A673 (cell line): Measurements from ENCODE around the gene SWT1.

Experiments
- CTCF ChIP-seq: fragments of 300-800, 200-600 bp; sonication (generic); conservative IDR thresholded peaks from 2 replicates; pipeline ENCODE4 v1.5.1; 2017; ENCODE audit warnings: low read depth, mild to moderate bottlenecking, antibody characterized with exemption, low read length, moderate library complexity, mixed read lengths
- EZH2 ChIP-seq: fragments of 200-600 bp; sonication (generic); IDR thresholded peaks from 2 replicates; pipeline ENCODE4 v1.6.1; 2017; ENCODE audit warnings: borderline replicate concordance, low read depth, mild to moderate bottlenecking, mixed read lengths, antibody characterized with exemption, low read length; ENCODE audit not compliant: poor library complexity, severe bottlenecking

GRCh38 chr1:185110145-185110544 is 46.8 kb upstream of the SWT1 start:
- TF ChIP-seq EZH2 = no peak
- no peak for TF ChIP-seq CTCF
